GM12878 (cell line): ENCODE results near the gene PPOX. TPM values are rescaled to one million over a fixed set of nuclear protein-coding genes. Genes with fewer than 3 reads are reported as not detected.
A peak's percentile ranks its signal among the peaks of the same experiment; 100 is the strongest.

ENCODE experiments used
- ATF2 ChIP-seq: IDR thresholded peaks from 2 replicates; pipeline ENCODE4 v1.6.1; 2012; ENCODE audit warnings: low read length, inconsistent platforms
- ATF3 ChIP-seq: IDR thresholded peaks from 2 replicates; pipeline ENCODE4 v1.6.1; 2011; ENCODE audit warnings: low read depth, mild to moderate bottlenecking, low read length, moderate library complexity, borderline replicate concordance; ENCODE audit errors: extremely low read depth
- ATF7 ChIP-seq: fragments of 450-650 bp; IDR thresholded peaks from 2 replicates; pipeline ENCODE4 v1.6.1; 2016; ENCODE audit warnings: low read depth, mild to moderate bottlenecking
- BMI1 ChIP-seq: fragments of 450-650 bp; IDR thresholded peaks from 2 replicates; pipeline ENCODE4 v1.6.1; 2016; ENCODE audit warnings: mild to moderate bottlenecking, moderate library complexity, borderline replicate concordance
- CREB1 ChIP-seq: IDR thresholded peaks from 2 replicates; pipeline ENCODE4 v1.6.1; 2012; ENCODE audit warnings: low read depth, mild to moderate bottlenecking, inconsistent platforms
- DPF2 ChIP-seq: fragments of 450-650 bp; IDR thresholded peaks from 2 replicates; pipeline ENCODE4 v1.6.1; 2017; ENCODE audit warnings: mild to moderate bottlenecking
- HDGF ChIP-seq: fragments of 450-650 bp; IDR thresholded peaks from 2 replicates; pipeline ENCODE4 v1.6.1; 2016; ENCODE audit warnings: antibody characterized with exemption
- IRF4 ChIP-seq: IDR thresholded peaks from 2 replicates; pipeline ENCODE4 v1.6.1; 2011; ENCODE audit warnings: low read depth, low read length
- LARP7 ChIP-seq: fragments of 450-650 bp; IDR thresholded peaks from 2 replicates; pipeline ENCODE4 v1.6.1; 2017; ENCODE audit warnings: mild to moderate bottlenecking
- MTA2 ChIP-seq: fragments of 450-650 bp; IDR thresholded peaks from 2 replicates; pipeline ENCODE4 v1.6.1; 2016; ENCODE audit warnings: low read depth, mild to moderate bottlenecking, moderate library complexity
- NFIC ChIP-seq: IDR thresholded peaks from 2 replicates; pipeline ENCODE4 v1.6.1; 2012; ENCODE audit warnings: low read depth, mild to moderate bottlenecking, inconsistent platforms, low read length, moderate library complexity
- NFYA ChIP-seq: IDR thresholded peaks from 2 replicates; pipeline ENCODE4 v1.6.1; 2011; ENCODE audit warnings: low read depth, mild to moderate bottlenecking, low read length, improper control_type of control experiment, borderline replicate concordance
- NFYB ChIP-seq: IDR thresholded peaks from 2 replicates; pipeline ENCODE4 v1.6.1; 2011; ENCODE audit warnings: low read depth, mild to moderate bottlenecking, low read length, improper control_type of control experiment, moderate library complexity; ENCODE audit not compliant: insufficient read depth
- PAX5 ChIP-seq: IDR thresholded peaks from 2 replicates; pipeline ENCODE4 v1.6.1; 2011; ENCODE audit warnings: low read depth, low read length, borderline replicate concordance
- POU2F2 ChIP-seq: IDR thresholded peaks from 3 replicates; pipeline ENCODE4 v1.6.1; 2011; ENCODE audit warnings: low read depth, mild to moderate bottlenecking, low read length, borderline replicate concordance
- SMC3 ChIP-seq: IDR thresholded peaks from 2 replicates; pipeline ENCODE4 v1.6.1; 2011; ENCODE audit warnings: low read length, improper control_type of control experiment, borderline replicate concordance
- SREBF2 ChIP-seq: IDR thresholded peaks from 2 replicates; pipeline ENCODE4 v1.6.1; 2012; ENCODE audit warnings: mild to moderate bottlenecking, low read length
- SUZ12 ChIP-seq: fragments of 200-600 bp; sonication (generic); IDR thresholded peaks from one replicate; pipeline ENCODE4 v1.6.1; 2018; ENCODE audit warnings: antibody characterized with exemption, mild to moderate bottlenecking; ENCODE audit not compliant: unreplicated experiment
- TCF3 ChIP-seq: IDR thresholded peaks from 2 replicates; pipeline ENCODE4 v1.6.1; 2012; ENCODE audit warnings: low read depth, mild to moderate bottlenecking, low read length, borderline replicate concordance; ENCODE audit not compliant: insufficient read depth
- WRNIP1 ChIP-seq: IDR thresholded peaks from 2 replicates; pipeline ENCODE4 v1.6.1; 2011; ENCODE audit warnings: low read depth, low read length, improper control_type of control experiment, borderline replicate concordance
- YBX1 ChIP-seq: fragments of 450-650 bp; IDR thresholded peaks from 2 replicates; pipeline ENCODE4 v1.6.1; 2016; ENCODE audit warnings: antibody characterized with exemption
- ZBED1 ChIP-seq: IDR thresholded peaks from 2 replicates; pipeline ENCODE4 v1.6.1; 2016; ENCODE audit warnings: borderline replicate concordance
- ZNF217 ChIP-seq: fragments of 450-650 bp; IDR thresholded peaks from 2 replicates; pipeline ENCODE4 v1.6.1; 2017; ENCODE audit warnings: antibody characterized with exemption, mild to moderate bottlenecking
- polyA plus RNA-seq, 11 experiments: library from polyadenylated mRNA; depleted of rRNA in 4 of 11; unstranded in 6 of 11; stranded (reverse) in 5 of 11; fragments of >200 nt; fragmentation: Nextera tagmentation in 4 of 11; fragmentation: Illumina TruSeq in 1 of 11; extraction: Ambion mirVana in 4 of 11; extraction: Trizol in 1 of 11; gene quantifications; 1 replicate in 1 of 11; 2 replicates in 10 of 11; pipeline versions ENCODE4 v1.2.1 to v1.2.3, GENCODE V29; 2011 to 2016; ENCODE audit warnings: inconsistent platforms in 2 of 11, missing spikeins in 2 of 11, low read depth in 1 of 11
- total RNA-seq, 4 experiments: library from RNA; depleted of rRNA in 3 of 4; stranded (reverse); fragments of >200 nt in 3 of 4; fragmentation: Illumina TruSeq in 1 of 4; extraction: Trizol in 1 of 4; gene quantifications; 2 replicates each; pipeline versions ENCODE4 v1.2.1 to v1.2.3, GENCODE V29; 2013 to 2021
- TF ChIP-seq, protein P1 (sequence below): fragments of 450-650 bp; IDR thresholded peaks from 2 replicates; pipeline ENCODE4 v1.6.1; 2017; ENCODE audit warnings: antibody characterized with exemption, mild to moderate bottlenecking, moderate library complexity

PPOX gene
- total and polyA plus RNA-seq, 10 of the 15 experiments (the other 5 are each of a cell fraction or from before 2014, with no cell fraction given) = 8.9 to 31.5 (median 20.3) TPM

DNA sequence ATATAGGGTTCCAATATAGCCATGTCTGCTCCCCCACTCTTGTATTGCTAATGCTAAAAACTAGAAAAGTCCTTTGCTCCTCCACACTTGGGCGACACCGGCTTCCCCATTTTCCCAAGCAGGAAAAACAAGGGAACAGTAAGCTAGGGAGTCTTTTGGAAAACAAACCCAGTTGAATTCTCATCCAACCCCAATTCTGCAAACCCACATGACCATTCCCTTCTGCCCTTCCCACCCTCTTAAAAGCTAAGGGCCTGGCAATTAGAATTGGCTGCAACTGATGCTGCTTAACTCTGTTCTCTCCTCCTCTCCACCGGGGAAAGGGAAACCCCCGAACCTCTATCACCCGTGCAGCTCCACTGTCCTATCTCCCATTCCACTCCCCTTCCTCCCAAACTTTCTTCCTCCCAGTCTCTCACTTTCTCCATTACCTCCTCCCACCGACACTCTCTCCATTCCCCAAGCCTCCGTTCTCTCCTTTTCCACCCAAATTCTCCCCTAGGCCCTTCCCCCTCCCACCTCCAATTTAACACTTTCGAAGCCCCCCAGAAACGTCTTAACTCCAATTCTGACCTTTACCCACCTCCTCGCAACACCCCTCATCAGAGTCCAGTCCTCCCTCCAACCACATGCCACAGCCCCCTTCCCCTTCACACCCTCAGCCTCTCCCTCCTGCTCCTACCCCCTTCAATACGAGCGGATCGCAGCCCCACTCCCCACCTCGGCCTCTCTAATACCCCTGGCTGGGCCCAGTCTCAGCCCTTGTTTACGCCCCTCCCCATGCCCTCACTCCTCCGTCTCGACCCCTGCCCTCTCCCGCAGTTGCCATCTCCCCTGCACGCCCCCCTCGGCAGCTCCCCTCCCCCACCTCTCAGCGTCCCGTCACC, 34.5 kb upstream of the PPOX start (continued):
- TF ChIP-seq CREB1 = no peak
- TF ChIP-seq ATF2 = no peak
- TF ChIP-seq IRF4 = no peak
- no peak for TF ChIP-seq NFYB
- TF ChIP-seq ZNF217 = no peak
- no peak for TF ChIP-seq DPF2
- no peak for TF ChIP-seq SUZ12
- TF ChIP-seq HDGF = peak; percentile 94
- TF ChIP-seq NFIC = no peak
- peak; percentile 37; the same call in 1 of the 2 replicates for TF ChIP-seq MTA2
- TF ChIP-seq ATF7 = no peak
- TF ChIP-seq NFYA = no peak
- no peak for TF ChIP-seq ZBED1
- TF ChIP-seq ATF3 = no peak
- no peak for TF ChIP-seq BMI1
- no peak for TF ChIP-seq YBX1
- TF ChIP-seq POU2F2 = no peak
- no peak for TF ChIP-seq SMC3
- no peak for TF ChIP-seq PAX5
- TF ChIP-seq SREBF2 = no peak
- TF ChIP-seq LARP7 = no peak
- 0 out of 2 replicates have a peak, but pooled peaks have one; percentile 64 for TF ChIP-seq WRNIP1
- TF ChIP-seq TCF3 = 0 out of 2 replicates have a peak, but pooled peaks have one; percentile 2
- TF ChIP-seq, protein P1, sequence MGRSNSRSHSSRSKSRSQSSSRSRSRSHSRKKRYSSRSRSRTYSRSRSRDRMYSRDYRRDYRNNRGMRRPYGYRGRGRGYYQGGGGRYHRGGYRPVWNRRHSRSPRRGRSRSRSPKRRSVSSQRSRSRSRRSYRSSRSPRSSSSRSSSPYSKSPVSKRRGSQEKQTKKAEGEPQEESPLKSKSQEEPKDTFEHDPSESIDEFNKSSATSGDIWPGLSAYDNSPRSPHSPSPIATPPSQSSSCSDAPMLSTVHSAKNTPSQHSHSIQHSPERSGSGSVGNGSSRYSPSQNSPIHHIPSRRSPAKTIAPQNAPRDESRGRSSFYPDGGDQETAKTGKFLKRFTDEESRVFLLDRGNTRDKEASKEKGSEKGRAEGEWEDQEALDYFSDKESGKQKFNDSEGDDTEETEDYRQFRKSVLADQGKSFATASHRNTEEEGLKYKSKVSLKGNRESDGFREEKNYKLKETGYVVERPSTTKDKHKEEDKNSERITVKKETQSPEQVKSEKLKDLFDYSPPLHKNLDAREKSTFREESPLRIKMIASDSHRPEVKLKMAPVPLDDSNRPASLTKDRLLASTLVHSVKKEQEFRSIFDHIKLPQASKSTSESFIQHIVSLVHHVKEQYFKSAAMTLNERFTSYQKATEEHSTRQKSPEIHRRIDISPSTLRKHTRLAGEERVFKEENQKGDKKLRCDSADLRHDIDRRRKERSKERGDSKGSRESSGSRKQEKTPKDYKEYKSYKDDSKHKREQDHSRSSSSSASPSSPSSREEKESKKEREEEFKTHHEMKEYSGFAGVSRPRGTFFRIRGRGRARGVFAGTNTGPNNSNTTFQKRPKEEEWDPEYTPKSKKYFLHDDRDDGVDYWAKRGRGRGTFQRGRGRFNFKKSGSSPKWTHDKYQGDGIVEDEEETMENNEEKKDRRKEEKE = no peak
